Loucy (cell line): Measurements from ENCODE around the gene NELFB.

Experiments used
- H2AFZ ChIP-seq: fragments of 200-600 bp; sonication (generic); 2 replicates; pipeline ENCODE4 v1.6.0; 2016; ENCODE audit warnings: antibody characterized with exemption, mild to moderate bottlenecking, low read length, moderate library complexity
- H3F3A ChIP-seq: fragments of 200-600 bp; 2 replicates; pipeline ENCODE4 v1.6.0; 2016; ENCODE audit warnings: antibody characterized with exemption, low read depth, mild to moderate bottlenecking
- H3K27me3 ChIP-seq: fragments of 200-600 bp; sonication (generic); 2 replicates; pipeline ENCODE4 v1.6.1; 2014; ENCODE audit warnings: low read length, mild to moderate bottlenecking; ENCODE audit not compliant: insufficient read depth, poor library complexity, severe bottlenecking
- H3K36me3 ChIP-seq: fragments of 200-600 bp; sonication (generic); 2 replicates; pipeline ENCODE4 v1.6.1; 2016; ENCODE audit warnings: low read length; ENCODE audit not compliant: insufficient read depth
- H3K4me1 ChIP-seq: fragments of 200-600 bp; sonication (generic); 2 replicates; pipeline ENCODE4 v1.5.1; 2014; ENCODE audit warnings: low read length, mild to moderate bottlenecking; ENCODE audit not compliant: insufficient read depth, poor library complexity, severe bottlenecking
- H3K4me2 ChIP-seq: fragments of 200-600 bp; sonication (generic); 2 replicates; pipeline ENCODE4 v1.6.0; 2014; ENCODE audit warnings: antibody characterized with exemption, low read length, low read depth, mild to moderate bottlenecking; ENCODE audit not compliant: poor library complexity, severe bottlenecking
- H3K4me3 ChIP-seq: fragments of 200-600 bp; sonication (generic); 2 replicates; pipeline ENCODE4 v1.5.1; 2014; ENCODE audit warnings: low read length, mild to moderate bottlenecking, mixed read lengths; ENCODE audit not compliant: poor library complexity, severe bottlenecking
- H3K79me2 ChIP-seq: fragments of 200-600 bp; sonication (generic); 2 replicates; pipeline ENCODE4 v1.6.1; 2014; ENCODE audit warnings: low read length; ENCODE audit not compliant: insufficient read depth
- H3K9ac ChIP-seq: fragments of 200-600 bp; sonication (generic); 2 replicates; pipeline ENCODE4 v1.6.0; 2014; ENCODE audit warnings: mild to moderate bottlenecking, low read depth, low read length, moderate library complexity; ENCODE audit not compliant: poor library complexity, severe bottlenecking
- H3K9me2 ChIP-seq: fragments of 200-600 bp; sonication (generic); replicated peaks from 2 replicates; pipeline ENCODE4 v1.6.1; 2016; ENCODE audit warnings: low read depth, low read length, mixed read lengths
- H3K9me3 ChIP-seq: fragments of 200-600 bp; sonication (generic); 2 replicates; pipeline ENCODE4 v1.6.1; 2014; ENCODE audit warnings: mild to moderate bottlenecking, antibody characterized with exemption, low read length, low read depth; ENCODE audit not compliant: insufficient read depth
- H4K20me1 ChIP-seq: fragments of 200-600 bp; sonication (generic); 2 replicates; pipeline ENCODE4 v1.6.0; 2014; ENCODE audit warnings: antibody characterized with exemption, low read length, mild to moderate bottlenecking; ENCODE audit not compliant: insufficient read depth, poor library complexity, severe bottlenecking
- EZH2phosphoT487 ChIP-seq: fragments of 200-600 bp; IDR thresholded peaks from 2 replicates; pipeline ENCODE4 v1.6.1; 2018; ENCODE audit warnings: antibody characterized with exemption, mild to moderate bottlenecking, moderate library complexity, borderline replicate concordance
- TF ChIP-seq, protein P1 (sequence below): fragments of 200-600 bp; sonication (generic); conservative IDR thresholded peaks from 2 replicates; pipeline ENCODE4 v1.5.1; 2014; ENCODE audit warnings: mild to moderate bottlenecking, antibody characterized with exemption, low read length

Gene NELFB

DNA sequence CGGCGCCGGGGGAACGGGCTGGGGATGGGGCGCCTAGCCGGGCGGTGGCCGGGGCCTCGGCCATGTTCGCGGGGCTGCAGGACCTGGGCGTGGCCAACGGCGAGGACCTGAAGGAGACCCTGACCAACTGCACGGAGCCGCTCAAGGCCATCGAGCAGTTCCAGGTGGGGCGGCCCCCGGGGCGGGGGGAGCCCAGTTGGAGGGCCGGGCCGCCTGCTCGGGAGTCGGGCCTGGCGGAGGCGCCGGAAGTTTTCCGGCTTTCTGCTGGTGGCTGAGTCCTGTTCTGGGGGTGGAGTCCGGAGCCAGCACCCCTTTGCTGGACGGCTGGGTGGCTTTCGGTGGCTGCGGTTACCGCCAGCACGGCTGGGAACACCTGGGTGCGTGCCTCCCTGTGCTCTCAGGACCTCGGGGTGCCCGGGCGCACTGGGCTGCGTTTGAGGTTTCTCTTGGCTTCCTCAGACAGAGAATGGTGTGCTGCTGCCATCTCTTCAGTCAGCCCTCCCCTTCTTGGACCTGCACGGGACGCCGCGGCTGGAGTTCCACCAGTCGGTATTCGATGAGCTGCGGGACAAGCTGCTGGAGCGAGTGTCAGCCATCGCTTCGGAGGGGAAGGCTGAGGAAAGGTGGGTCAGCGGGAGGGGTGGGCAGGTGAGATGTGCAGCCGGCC, 454 bp downstream of the NELFB start:
- H3K4me2 ChIP-seq = peak overlapping the region; percentile 78
- peaks cover 34% of the 10 kb centered on the region for H3K4me1 ChIP-seq
- TF ChIP-seq EZH2phosphoT487 = no peak
- TF ChIP-seq, protein P1, sequence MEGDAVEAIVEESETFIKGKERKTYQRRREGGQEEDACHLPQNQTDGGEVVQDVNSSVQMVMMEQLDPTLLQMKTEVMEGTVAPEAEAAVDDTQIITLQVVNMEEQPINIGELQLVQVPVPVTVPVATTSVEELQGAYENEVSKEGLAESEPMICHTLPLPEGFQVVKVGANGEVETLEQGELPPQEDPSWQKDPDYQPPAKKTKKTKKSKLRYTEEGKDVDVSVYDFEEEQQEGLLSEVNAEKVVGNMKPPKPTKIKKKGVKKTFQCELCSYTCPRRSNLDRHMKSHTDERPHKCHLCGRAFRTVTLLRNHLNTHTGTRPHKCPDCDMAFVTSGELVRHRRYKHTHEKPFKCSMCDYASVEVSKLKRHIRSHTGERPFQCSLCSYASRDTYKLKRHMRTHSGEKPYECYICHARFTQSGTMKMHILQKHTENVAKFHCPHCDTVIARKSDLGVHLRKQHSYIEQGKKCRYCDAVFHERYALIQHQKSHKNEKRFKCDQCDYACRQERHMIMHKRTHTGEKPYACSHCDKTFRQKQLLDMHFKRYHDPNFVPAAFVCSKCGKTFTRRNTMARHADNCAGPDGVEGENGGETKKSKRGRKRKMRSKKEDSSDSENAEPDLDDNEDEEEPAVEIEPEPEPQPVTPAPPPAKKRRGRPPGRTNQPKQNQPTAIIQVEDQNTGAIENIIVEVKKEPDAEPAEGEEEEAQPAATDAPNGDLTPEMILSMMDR = no peak
- H3K9ac ChIP-seq = peak overlapping the region; percentile 88
- H3K9me2 ChIP-seq = no peaks in the 10 kb centered on the region
- H3F3A ChIP-seq = no peaks in the 10 kb centered on the region
- peaks cover 4% of the 10 kb centered on the region for H3K27me3 ChIP-seq
- H3K4me3 ChIP-seq = peak overlapping the region; percentile 91
- H3K79me2 ChIP-seq = peaks cover 40% of the 10 kb centered on the region
- no peaks in the 10 kb centered on the region for H3K36me3 ChIP-seq
- no peaks in the 10 kb centered on the region for H3K9me3 ChIP-seq
- peaks cover 18% of the 10 kb centered on the region for H4K20me1 ChIP-seq
- peak overlapping the region; percentile 71; the same call in 1 of the 2 replicates for H2AFZ ChIP-seq

DNA sequence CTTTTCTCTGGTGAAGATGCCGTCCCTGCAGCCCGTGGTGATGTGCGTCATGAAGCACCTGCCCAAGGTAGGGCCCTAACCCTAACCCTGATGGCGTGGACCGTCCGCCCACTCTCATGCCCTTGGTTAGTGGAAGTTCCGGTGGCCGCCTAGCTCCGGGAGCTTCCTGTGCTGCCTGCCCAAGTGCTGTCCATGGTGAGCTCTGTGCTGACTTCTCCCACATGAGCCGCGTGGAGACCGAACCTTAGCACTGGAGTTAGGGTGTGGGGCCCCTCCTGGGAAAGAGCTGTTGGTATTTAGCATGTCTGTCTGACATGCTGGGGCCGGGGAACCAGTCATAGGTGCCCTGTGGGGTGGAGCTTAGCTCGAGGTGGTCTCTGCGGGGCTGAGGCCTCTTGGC, 1.2 kb downstream of the NELFB start:
- no peak for TF ChIP-seq EZH2phosphoT487
- TF ChIP-seq, protein P1 = no peak
- Histone ChIP-seq H3K4me2 (peak overlapping the region; percentile 78), H3K9me2 (no peaks in the 10 kb centered on the region), H3K79me2 (peaks cover 40% of the 10 kb centered on the region), H3F3A (no peaks in the 10 kb centered on the region), H2AFZ (no peak overlapping the region), H3K9me3 (no peaks in the 10 kb centered on the region), H3K36me3 (no peaks in the 10 kb centered on the region), H4K20me1 (peaks cover 18% of the 10 kb centered on the region), H3K4me3 (peak overlapping the region; percentile 91), H3K4me1 (peaks cover 34% of the 10 kb centered on the region), H3K27me3 (peaks cover 4% of the 10 kb centered on the region), H3K9ac (peak overlapping the region; percentile 88)

DNA sequence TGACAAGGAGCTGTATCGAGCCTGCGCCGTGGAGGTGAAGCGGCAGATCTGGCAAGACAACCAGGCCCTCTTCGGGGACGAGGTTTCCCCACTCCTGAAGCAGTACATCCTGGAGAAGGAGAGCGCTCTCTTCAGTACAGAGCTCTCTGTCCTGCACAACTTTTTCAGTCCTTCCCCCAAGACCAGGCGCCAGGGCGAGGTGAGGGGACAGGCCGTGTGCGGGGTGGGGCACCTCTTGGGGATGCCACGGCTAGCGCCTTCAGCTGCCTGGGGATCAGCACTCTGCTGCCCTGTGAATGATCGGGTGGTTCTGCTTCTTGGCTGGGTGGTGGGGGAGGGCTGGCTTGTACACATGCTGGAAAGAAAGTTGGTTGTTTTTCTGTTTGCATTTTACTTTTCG, 1.7 kb downstream of the NELFB start:
- Histone ChIP-seq H3F3A (no peaks in the 10 kb centered on the region), H3K79me2 (peaks cover 40% of the 10 kb centered on the region), H3K4me3 (peak overlapping the region; percentile 91), H4K20me1 (peaks cover 18% of the 10 kb centered on the region), H3K9me3 (no peaks in the 10 kb centered on the region), H2AFZ (no peak overlapping the region), H3K9me2 (no peaks in the 10 kb centered on the region), H3K36me3 (no peaks in the 10 kb centered on the region), H3K4me2 (peak overlapping the region; percentile 78), H3K4me1 (peaks cover 34% of the 10 kb centered on the region), H3K27me3 (peaks cover 4% of the 10 kb centered on the region), H3K9ac (peak overlapping the region; percentile 88)
- TF ChIP-seq, protein P1 = no peak
- no peak for TF ChIP-seq EZH2phosphoT487
